ENCODE data around the gene PSMD5.
"Not testable (repeated sequence)": the region's sequence is repeated elsewhere in the genome, so short reads cannot be mapped to it uniquely, and the experiment has no call there.

The PSMD5 gene

DNA sequence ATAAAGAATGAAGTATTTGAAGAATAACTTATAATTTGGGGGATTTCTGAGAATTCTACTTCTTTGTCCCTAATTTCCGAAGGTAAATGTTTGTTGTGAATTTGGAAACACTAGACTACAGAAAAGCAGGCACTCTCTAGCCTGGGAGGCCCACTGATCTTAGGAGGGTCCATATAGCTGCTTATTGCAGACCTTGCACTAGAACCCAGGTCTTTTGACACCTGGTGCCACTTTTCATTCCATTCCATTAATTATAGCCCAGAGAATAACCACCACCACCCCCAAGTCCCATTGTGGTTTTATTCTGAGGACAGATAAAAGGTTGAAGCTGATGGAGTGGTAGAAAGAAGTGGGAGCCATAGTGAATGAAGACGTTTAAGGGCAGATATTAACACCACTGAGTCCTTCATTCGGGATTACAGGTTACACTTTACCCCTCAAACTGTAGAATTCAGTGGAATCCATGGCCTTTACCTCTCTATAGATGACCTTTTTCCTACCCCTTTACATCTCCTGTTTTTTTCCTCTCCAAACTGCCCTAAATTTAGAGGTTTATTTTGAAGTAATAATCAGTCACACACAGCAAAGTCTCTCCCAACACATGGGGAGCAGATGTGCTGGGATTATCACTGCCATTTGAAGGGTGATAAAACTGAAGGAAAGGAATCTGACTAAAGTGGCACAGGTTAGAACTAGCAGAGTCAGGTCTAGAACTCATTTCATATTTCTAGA is 12.0 kb upstream of the PSMD5 start:
- DNase-seq = no peak

DNA sequence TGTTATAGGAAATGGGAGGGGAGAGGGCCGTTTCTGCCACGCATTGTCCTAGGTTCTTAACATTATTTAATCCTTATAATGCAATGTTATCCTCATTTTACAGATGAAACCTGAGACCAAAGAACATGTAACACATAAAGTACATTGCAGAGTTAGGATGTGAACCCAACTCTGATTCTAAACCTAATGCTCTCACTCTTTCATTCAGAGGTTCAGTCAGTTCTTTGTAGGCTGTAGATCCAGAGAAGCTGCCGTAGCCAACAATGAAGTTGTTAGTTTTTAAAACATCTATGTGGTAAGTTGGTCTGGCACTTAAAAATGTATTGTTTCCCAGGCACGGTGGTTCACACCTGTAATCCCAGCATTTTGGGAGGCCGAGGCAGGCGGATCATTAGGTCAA is 10.5 kb upstream of the PSMD5 start:
- DNase-seq = no peak

DNA sequence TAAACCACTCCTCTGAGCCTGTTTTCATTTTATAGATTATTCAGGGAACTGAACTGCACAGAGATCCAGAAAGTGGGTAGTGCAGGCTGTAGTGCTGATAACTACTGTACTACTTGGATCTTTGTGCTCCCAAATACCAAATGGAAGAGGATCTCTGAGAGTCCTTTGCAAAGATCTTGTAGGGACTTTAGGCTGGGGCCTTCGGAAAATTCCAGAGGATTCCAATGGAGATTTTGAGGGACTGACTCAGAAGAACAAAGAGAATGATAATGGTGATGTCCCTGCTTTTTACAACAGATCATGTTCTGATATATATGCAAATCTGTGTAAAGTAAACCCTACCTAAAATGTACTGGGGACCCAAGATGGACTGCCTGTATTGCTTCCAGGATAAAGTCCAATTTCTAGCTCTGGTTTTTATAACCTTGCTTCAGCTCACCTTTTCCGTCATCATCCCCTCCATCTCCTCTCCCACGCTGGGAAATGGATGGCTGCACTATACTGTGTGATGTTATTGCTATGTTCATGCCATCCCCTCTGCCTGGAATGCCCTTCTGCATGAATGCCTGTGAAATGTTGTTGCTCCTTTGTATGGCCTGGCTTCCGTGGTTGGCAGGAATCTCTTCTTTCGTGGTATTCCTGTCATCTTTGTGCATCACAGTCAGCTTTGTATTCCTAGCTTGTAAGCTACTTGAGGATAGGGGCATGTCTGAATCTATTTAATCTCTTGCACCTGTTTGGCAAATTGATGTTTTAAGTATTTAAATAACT is 9.7 kb upstream of the PSMD5 start:
- no peak for DNase-seq

DNA sequence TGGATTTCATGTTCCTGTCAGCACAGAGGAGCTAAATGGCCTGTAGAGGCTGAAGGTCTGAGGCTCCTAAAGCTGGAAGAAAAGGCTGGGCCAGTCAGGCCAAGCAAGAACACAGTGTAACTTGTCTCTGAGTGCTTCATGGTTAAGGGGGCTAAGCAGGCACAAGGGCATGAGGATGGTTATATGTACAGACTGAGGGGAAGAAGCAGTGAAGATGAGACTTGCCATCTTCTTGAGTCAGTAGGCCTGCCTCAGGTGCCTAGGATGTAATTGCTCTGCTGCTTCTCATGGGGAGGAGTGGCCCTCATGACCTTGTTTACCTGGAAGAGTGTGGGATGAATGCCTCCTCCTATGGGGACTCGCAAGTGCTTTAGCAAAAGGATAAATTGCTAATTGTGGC is 8.7 kb upstream of the PSMD5 start:
- no peak for DNase-seq

DNA sequence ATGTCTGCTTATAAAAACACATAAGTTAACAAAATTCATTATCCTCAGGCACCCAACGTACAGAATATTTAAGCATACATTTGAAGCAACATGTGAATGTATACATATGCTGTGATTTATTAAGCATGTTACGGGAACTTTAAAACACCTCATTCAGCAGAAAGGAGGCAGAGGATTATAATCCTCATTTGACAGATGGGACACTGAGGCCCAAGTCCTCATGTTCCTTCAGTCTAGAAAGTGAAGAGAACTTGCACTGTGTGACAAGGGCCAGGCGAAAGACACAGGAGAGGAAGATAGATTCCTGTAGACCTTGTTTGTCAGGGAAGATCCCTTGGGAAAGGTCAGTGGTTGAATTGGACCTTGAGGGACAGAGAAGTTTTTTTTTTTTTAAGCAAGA is 7.6 kb upstream of the PSMD5 start:
- no peak for DNase-seq

DNA sequence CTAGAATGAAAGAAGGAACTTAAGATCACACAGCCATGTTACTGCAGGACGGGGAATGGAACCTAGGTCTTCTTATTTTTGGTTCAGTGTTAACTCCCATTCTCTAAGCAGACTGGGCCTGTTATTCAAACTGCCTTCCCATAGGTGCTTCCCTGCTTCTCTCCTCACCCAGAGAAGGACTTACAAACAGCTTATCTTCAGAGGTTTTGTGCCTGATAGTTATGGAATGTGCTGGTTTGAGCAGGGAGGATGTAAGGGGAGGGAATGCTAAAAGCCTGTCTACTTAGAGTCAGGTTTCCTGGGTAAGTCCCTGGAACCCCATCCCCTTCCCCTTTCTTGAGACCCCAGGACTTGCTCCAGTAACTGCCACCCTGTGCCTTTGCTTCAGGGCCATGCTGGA is 4.2 kb upstream of the PSMD5 start:
- no peak for DNase-seq

DNA sequence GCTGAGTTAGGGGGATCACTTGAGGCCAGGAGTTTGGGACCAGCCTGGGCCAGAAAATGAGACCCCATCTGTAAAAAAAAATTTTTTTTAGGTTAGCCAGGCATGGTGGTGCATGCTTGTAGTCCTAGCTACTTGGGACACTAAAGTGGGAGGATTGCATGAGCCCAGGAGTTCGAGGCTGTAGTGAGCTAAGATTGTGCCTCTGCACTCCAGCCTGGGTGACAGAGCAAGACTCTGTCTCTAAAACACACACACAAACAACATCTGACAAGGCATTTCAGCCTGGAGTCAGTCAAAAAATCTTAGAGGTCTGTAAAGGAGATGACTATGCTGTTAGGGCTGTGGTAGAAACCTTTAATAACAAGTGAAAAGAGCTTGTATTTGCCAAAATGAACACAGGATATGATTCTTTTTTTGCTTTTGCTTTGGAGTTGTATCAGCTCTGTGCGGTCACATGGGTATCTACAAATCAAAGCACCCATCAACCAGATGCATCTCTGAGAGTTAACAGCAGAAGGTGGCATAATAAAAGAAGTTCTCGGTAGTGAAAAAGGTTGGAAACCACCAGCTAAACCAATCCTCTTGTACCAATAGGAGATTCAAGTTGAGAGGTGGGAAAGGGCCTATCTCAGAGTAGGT is 3.6 kb upstream of the PSMD5 start:
- DNase-seq = no peak

DNA sequence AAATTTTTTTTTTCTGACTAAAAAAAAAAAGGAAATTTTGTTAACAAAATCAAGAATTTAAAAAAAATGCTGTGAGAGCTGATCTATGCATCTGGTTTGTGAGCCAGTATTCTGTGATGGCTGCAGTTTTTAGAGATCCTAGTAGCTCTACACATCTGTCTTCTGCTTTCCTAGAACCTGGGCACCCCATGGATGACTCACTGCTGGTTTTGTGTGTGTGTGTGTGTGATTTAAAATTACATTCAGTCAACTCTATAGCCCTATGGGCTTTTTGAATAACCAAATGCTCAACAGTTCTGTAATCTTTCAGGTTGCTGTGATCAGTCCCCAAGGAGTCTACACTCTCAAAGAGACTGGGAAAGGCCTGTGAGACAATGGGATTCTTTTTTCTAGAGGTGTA is 2.5 kb upstream of the PSMD5 start:
- DNase-seq = no peak

DNA sequence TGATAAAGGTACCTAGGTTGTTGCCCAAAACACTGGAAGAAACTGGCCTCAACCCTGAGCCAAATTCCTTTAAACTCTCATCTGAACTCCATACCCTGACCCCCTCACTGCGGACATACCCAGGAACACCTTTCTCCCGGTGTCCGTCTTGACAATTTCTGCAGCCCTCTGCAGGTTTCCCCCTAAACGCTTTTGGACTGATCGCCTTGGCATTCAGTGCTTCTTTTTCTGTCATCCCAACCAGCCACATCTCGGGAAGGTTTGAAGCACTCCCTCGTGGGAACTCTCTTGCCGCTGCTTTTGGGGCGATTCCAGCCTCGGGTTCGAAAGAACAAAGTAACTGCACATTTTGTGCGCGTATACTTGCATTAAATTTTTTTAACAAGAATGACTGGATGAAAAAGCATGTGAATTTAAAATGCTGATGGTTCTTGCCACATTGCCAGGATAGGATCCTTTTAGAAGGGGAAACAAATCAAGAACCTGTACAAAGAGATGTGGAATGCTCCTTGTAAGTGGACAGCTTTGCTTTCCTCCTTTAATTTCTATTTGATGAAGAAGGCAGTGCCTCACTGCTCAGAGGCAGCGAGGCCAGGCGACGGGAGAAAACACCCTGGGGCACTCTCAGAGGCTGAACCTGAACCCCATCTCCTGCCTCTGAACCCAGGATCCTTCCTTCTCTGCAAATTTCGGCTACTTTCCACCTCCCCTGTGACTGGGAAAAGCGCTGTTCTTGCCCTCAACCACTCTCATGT is 615 bp downstream of the PSMD5 start:
- DNase-seq = peak in 1 of 2 experiments; percentile 16

DNA sequence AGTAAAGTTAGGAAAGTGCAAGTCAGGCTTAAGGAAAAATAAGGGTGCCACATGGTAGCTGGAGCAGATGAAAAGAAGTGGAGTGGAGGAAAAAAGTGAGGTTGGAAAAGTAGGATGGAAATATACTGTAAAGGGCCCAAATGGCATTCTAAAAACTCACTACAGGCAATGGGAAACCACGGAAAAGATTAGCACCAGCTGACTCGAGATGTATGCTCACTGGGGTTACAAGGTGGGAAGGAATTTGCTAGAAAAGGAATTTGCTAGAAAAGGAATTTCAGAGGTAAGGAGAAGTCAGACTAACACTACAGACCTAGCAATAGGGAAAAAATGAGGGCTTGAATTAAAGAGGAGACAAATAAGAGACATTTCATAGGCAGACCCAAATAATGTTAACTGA is 3.6 kb downstream of the PSMD5 start:
- no peak for DNase-seq

DNA sequence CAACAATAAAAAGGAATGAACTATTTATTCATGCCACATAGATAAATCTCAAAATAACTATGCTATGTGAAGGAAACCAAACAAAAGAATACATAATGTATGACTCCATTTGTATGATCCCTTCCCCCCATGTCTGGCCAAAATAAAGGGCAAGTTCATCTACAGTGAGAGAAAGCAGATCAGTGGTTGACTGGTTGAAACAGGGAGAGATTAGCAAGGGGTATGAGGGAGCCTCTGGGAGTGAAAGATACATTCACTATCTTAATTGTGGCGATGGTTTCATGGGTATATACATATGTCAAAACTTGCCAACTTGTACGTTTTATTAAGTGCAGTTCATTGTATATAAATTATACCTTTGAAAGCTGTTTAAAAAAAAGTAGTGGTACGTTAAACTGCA is 4.8 kb downstream of the PSMD5 start:
- no peak for DNase-seq

DNA sequence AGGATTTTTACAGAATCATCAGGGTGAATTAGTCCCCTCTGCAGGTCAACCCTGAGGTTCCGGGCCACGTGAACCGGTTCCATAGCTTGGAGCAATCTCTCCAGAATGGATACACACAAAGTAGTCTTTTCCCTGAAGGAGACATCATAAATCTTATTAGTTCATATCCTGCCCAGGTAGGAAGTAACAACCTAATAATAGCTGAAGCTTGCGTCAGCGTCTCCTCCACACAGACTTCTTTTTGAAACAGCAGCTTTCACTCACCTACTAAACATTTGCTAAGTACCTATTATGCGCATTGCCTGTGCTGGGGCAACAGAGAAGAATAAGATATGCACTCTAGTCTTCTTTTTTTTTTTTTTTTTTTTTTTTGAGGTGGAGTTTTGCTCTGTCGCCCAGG is 9.4 kb downstream of the PSMD5 start:
- no peak for DNase-seq

DNA sequence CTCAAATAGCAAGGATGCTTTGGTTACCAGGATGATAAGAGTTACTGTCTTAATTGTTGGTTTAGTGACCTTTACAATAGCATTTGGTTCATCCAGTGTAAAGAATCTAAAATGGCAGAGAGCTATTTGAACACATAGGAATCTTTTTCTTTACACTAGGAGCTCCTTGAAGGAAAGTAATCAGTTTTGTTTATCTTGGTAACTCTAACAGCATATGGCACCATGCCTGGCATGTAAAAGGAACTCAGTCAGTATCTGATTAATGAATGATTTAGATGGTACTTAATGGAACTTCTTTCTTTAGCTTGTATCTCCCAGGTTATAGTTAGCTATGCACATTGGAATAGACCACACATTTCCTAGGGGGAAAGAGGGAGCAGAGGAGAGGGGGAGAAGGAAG is 9.9 kb downstream of the PSMD5 start:
- no peak for DNase-seq

DNA sequence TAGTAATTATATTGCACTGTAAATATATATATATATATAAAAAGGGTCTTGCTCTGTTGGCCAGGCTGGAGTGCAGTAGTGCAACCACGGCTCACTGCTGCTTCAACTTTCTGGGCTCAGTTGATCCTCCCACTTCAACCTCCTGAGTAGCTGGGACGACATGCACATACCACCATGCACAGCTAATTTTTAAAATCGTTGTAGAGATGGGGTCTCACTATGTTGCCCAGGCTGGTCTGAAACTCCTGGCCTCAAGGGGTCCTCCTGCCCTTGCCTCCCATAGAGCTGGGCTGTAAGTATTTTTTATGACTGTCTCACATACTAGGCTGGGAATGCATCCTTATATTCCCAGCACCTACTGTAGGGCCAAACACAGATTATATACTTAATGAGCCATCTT is 11.9 kb downstream of the PSMD5 start:
- no peak for DNase-seq

DNA sequence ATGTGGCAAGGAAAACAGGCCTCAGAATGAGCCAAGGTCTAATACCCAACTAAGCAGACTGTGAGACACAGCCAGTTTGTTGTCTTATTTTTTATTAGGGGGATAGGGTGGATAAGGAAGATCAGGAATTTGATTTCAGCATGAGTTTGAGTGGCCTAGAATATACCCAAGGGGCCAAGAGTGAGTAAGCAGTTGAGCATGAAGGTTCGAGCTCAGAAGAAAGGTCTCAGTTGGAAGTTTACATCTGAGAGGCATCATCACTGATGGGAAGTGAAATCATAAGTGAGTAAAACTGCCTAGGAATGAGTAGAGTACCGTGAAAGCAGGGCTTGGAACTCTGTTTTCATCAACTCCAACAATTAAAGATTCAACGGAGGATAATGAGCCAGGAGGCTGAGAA is 12.6 kb downstream of the PSMD5 start:
- DNase-seq = no peak

DNA sequence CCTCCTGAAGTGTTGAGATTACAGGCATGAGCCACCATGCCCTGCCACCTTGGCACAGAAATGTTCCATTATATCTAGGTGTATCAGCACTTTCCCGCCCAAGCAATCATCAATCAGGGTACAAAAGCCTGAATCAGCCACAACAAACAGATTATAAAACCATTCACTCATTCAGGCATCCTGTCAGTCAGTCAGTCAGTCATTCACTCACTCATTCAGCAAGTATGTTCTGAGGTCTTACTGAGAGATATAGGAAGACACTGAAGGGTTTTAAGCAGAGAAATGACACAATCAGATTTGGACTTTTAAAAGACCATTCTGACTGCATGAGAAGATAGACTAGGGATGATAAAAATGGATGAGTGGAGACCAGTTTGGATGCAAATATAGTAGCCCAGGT is 13.1 kb downstream of the PSMD5 start:
- DNase-seq = no peak

DNA sequence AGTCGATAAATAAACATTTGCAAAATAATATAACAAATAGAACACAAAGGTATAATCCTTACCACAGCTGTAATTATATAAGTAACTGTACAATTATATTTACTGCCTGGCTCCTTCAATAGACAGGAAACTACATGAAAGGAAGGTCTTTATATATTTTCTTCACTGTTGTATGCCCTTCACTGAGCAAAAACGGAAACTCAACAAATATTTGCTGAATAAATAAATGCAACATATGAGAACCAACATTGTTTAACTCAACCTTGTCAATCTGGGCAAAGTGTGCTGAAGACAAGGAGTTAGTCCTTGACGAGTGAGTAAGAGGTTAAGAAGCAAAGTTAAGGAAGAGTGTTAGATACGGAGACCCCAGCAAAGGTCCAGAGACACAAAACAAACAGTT is 22.6 kb downstream of the PSMD5 start:
- no peak for DNase-seq

DNA sequence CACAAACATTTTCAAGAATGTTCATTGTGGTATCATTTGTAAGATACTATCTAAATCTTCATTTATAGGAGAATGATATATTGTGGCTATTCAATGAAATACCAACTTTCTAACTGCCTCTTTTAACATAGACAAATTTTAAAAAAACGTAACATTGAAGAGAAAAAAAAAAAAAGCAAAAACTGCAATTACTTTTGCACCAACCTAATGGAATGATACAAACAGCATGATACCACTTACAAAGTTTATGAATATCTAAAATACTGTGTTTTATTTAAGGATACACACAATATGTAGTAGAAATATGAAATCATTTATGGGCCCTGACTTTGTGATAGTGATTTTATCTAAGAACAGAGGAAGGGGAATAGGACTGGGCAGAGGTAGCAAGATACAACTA is 24.1 kb downstream of the PSMD5 start:
- DNase-seq = no peak

DNA sequence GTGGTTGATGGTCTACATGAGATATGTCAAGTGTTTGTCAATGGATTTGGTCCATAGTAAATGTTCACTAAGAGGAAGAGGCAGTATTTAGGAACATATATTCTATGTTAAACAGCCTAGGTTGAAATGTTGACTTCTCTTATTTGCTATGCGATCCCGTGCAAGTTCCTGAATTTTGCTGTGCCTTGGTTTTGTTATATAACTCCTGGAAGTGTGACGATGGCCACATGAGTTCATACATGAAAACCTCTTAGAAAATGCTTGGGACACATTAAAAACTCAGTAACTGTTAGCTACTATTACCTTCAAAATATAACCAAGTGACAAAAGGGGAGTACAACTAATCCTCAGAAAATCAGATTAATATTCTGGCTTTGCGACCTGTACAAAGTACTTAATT is 27.6 kb downstream of the PSMD5 start:
- no peak for DNase-seq

DNA sequence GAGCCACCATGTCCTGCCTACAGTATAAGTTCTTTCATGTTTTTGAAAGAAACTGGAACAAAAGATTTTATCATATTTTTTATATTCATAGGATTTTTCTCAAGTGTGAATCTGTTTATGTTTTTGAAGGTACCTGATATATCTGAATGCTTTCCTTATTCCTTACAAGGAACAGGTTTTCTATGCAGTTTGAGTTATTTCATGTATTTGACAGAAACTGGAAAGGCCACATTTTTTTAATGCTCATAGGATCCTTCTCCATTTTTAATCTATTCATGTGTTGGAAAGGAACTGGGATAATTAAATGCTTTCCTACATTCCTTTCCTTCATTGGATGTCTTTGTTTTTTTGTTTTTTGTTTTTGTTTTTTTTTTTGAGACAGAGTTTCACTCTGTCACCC is 33.8 kb downstream of the PSMD5 start:
- no peak for DNase-seq

DNA sequence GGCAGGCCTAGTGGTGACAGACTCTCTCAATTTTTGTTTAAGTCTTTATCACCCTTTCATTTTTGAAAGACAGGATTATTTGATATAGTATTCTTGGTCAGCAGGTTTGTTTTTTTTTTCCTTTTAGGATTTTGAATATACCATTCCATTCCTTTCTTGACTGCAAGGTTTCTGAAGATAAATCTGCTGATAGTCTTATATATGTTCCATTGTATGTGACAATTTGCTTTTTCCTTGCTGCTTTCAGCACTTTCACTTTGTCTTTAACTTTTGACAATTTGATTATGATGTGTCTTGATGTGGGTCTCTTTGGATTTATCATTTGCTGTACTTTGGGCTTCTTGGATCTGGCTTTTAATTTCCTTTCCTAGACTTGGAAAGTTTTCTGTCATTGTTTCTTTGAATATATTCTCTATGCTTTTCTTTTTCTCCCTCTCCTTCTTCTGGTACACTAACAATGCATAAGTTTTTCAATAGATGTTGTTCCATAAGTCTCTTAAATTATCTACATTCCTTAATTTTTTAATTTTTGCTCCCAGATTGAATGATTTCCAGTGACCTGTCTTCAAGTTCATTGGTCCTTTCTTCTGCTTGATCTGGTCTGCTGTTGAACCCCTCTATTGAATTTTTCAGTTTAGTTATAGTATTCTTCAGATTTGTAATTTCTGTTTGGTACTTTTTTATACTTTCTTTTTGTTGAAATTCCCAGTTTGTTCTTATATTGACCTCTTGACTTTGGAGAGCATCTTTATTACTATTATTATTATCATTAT is 34.9 kb downstream of the PSMD5 start:
- no peak for DNase-seq

DNA sequence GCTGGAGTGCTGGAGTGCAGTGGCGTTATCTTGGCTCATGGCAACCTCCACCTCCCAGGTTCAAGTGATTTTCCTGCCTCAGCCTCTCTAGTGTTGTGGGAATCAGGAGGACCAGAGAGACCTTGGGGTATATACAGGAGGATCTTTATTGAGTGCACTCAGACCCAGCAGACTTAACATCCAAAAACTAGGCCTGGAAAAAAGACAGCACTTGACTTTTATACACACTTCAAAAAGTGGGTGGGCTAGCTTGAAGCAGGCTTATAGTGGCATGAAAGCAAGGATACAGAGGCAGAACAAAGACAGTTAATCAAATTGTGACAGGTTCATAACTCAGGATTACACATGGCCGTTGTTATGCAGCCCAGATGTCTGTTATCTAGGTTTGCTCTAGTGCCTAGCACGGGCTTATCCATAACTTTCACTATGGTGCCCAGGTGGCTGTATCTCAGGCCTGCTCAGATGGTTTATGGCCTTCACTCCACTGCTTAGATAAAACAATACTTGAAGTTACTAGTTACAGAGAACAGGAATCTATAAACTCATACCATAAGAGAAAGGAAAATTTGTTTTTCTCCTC is 37.8 kb downstream of the PSMD5 start:
- DNase-seq = not testable (repeated sequence)
